T-helper 1 cell (primary cell): ENCODE data around the gene BTAF1.
A peak's percentile ranks its signal among the peaks of the same experiment; 100 is the strongest.

Source experiments
- DNase-seq, 5 donors: peaks; one replicate each; pipeline ENCODE4 v3.0.0-alpha.2; 2012 to 2020

Gene BTAF1

GRCh38 chr10:91908337-91909116 is 15.0 kb upstream of the BTAF1 start:
- peak; percentile 33 to 84 (median 39) for DNase-seq

DNA sequence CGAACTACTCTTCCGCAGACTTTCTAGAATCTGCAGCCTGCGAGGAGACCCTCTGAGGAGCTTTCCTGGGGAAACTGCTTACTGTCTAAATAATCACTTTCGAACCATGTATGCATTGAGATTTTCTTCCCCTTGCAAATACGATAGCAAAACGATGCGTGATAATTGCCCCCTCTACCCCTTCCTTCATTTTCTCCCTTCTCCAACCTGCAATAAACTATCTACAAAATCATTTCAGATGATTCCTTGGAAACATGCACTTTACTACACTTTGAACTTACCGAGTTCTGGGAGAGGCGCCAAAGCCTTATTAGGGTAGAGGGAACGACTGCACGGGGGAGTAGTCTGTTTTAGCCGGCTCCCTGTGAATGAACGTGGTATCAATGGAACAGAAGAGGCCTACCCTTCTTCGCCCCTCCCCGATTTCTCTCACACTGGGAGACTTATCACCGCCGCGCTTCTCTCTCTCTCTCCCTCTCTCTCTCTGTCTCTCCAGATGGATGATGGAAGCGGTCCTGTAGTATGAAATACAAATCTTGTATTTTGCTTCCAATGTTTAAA is 14.4 kb upstream of the BTAF1 start, which contains the start of gene FGFBP3:
Gene FGFBP3, minus strand, starts transcription at position 370 of the 561 bp plus-strand sequence. CDS start 517 bp downstream, outside the sequence.
- peak in 1 of 5 donors; percentile 26 for DNase-seq

- no peak for DNase-seq
Observed at GRCh38 chr10:91910467-91910866, 13.1 kb upstream of the BTAF1 start.

GRCh38 chr10:91919651-91920050 is 3.9 kb upstream of the BTAF1 start:
- no peak for DNase-seq

GRCh38 chr10:91924212-91925021 is 847 bp downstream of the BTAF1 start:
- no peak for DNase-seq

GRCh38 chr10:91925022-91925320 is 1.4 kb downstream of the BTAF1 start:
- DNase-seq = no peak

DNA sequence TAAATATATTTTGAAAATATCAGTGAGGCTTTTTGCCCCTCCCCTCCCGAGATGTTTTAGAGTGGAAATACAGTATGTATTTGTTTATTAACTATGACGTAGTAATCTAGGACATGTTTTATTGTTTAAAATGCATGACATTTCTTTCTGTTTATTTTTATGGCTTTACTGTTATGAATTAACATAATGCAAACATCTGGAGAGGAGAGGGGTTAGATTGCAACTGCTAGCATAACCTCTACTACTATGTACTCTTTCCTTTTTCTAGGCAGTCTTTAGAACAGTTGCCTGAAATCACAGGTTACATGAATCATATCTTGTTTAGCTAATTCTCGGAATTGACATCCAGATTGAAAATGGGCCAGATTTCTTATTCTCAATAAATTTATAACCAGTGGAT is 7.4 kb downstream of the BTAF1 start:
- DNase-seq = no peak

DNA sequence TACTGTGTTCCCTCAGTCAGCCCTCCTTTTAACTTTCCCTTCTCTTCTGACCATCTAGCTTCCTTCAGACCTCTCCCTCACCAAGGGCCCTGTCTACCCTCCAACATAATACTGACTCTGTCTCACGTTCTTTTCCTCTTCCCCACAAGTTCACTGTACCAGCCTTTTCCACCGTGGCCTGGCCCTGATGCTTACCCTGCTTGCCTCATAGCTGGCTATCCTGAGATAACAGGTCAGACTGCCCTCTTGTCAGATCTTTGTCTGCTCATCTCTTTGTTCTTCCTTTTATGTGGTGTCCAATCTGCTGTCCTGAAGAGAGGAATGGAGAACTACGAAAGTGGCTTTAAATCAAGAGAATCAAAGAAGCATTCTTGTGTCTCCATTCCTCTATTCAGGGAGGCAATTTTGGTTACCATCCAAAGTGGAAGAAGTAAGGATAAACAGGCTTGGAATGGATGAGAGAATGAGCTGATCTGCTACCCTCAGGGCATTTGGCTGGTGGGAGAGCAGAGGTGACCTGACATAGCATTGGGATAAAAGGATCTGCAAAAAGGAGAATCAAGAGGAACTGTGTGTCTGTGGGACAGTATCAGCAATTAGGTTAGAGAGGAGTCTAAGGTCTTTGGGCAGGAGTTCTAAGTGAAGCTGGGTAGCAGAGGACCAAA is 8.1 kb downstream of the BTAF1 start:
- no peak for DNase-seq

DNA sequence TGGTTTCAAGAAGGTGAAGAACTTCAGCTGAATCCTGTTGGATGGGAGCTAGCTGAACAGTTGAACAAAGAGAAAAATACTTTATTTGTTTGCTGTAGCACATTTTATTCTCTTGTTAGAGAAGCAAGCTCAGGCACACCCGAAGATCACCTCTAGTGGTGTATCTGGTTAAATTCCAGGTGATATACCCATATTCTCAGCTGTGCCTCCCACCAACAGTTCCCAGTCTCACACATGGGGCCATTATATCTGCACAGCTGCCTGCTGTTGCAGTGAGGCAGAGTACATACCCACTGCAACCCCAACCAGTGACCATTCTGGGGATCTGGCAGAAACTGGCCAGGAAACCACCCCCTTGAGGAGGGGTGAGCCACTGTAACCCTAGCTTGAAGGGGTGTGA is 9.2 kb downstream of the BTAF1 start:
- no peak for DNase-seq

GRCh38 chr10:91935886-91936285 is 12.3 kb downstream of the BTAF1 start:
- DNase-seq = no peak

- no peak for DNase-seq
Observed at GRCh38 chr10:91939653-91940052, 16.1 kb downstream of the BTAF1 start.

- DNase-seq = no peak
Observed at GRCh38 chr10:91941426-91941825, 17.9 kb downstream of the BTAF1 start.

GRCh38 chr10:91944880-91945630 is 21.5 kb downstream of the BTAF1 start:
- DNase-seq = peak in 1 of 5 donors; percentile 88

DNA sequence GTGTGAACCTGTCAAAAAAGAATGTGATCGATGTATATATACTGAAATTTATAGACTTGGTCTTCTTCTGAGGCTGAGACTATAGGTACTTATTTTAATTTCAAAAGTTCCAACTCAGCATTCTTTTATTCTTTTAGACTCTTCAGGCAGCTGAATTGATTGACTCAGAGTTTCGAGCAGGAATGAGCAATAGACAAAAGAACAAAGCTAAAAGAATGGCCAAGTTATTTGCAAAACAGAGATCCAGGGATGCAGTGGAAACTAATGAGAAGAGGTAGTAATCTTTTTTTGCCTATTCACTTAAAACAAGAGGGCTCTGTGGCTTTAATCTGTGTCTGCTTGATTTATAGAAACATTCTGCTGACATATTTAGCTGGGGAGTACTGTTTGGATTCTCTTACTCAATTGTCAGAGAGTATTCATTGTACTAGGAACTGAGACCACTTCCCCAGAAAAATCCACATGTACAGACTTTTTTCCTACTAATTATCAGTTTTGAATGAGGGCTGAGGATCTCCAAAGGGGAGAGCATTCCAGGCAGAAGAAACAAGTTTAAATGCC is 30.1 kb downstream of the BTAF1 start:
- DNase-seq = no peak

- no peak for DNase-seq
Observed at GRCh38 chr10:91955114-91955513, 31.5 kb downstream of the BTAF1 start.

DNA sequence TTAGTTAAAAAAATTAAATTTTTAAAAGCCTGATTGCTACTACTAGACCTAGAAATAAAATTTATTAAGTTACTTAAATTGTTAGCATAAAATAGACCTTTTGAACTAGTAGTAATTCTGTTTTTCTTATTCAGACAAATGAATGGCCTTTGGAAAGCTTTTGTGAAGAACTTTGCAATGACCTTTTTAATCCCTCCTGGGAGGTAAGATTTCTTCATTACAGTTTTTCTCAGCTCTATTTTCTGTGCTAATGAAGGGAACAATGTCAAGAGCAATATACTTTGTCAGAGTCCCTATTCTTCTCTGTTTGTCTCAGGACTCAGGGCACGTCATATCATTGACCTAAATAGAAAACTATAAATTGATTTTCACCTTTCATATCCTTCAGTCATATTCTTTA is 33.5 kb downstream of the BTAF1 start:
- no peak for DNase-seq

DNA sequence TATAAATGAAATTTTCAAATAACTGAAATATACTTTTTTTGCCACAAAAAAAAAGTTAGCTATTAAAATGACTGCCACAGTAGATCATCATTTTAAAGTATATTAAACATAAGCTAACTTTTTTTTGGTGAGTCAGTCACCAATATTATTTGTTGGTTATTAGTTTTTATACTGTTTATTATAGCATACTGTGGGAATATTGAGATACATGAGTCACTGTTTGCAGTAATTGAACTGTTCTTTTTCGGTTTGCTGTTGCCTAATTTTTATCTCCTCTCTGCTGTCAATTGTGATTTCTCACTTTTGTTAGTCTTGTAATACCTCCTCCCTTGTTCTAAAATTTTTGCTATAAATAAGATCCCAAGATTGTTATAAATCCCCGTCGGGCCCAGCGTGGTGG is 45.7 kb downstream of the BTAF1 start:
- DNase-seq = no peak

- DNase-seq = peak in 1 of 5 donors; percentile 3
Observed at GRCh38 chr10:91974960-91975359, 51.4 kb downstream of the BTAF1 start.

- no peak for DNase-seq
Observed at GRCh38 chr10:91975438-91975837, 51.9 kb downstream of the BTAF1 start.

GRCh38 chr10:91976317-91977051 is 52.9 kb downstream of the BTAF1 start:
- no peak for DNase-seq

GRCh38 chr10:91977491-91977890 is 53.9 kb downstream of the BTAF1 start:
- no peak for DNase-seq
